HG02852 (cell line): ENCODE data around the gene PLCB1.

Experiments
- ATAC-seq: cut with Tn5 transposase; IDR thresholded peaks from one replicate; pipeline ENCODE4 v1.9.1; 2021; ENCODE audit warnings: mild to moderate bottlenecking, moderate library complexity; ENCODE audit not compliant: unreplicated experiment

The PLCB1 gene

DNA sequence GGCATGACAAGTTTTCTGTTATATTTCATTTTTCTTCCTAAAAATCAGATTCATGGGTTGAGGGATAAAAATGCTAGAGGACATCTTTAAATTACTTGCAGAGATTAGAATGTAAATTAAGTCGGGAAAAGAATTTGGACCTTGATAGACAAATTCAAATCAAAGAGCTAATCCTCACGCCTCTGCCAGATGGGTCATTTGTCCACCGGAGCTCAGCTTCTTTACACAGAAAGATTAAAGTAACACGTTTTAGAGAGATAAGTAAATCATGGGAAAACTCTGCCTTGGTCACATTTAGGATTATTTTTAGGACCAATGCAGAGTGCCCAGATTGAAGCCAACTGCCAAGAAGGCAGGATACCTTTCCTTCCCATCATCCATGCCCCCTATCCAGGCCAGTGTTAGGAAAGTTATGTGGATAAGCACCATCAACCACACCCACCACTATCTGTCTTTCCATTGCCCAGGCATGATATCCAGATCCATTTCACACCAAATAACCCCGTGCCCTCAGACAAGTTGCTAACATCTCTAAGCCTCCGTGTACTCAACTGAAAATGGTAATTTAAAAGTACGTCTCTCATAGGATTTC, 539.4 kb downstream of the PLCB1 start:
- no peak for ATAC-seq

DNA sequence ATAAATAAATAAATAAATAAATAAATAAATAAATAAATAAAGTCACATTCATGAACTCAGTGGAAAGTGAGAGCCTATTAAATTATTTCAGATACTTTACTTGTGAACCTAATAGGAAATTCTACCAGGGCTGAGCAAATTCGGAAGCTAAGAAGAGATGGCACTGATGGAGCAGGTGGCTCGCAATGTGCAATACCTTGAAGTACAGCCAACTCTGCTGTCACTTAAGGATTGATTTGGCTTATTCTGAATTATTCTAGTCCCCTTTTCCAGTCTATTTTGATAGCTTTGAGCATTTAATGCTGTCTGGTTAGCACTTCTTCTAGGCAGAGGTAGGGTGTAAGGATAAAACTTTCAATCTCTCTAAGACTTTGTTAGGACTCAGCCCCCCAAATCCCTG, 541.0 kb downstream of the PLCB1 start:
- no peak for ATAC-seq

- ATAC-seq, result no peak
Measured at GRCh38 chr20:8675896-8676295, 543.8 kb downstream of the PLCB1 start.

DNA sequence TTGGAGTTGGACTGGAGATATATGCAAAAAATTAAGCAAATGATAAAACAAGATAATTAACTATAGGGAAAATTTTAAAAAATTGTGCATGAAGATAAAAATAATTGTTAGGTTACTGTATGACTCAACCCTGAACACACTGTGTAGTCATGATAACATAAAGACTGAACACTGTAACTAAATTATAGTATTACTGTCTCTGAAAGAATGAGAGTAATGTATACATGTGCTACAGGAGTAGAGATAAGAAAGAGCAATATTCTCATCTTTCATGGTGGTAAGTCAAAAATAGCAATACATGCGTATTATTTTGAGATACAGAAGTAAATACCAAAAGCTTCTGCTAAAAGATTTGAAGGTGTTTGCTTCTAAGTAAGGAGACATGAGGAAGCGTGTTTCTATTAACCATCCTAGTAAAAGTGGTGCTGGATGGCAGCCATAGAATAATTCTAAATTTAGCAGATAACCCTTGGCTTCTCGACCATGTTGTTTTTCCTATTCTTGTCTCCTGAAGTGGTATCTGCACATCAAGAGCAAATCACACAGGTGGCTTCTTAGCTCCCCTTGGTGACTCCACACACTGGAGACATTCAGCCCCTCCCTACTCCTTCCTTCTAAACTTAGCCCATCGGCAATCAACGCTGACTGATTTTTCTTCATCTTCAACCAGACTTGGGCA, 546.2 kb downstream of the PLCB1 start:
- ATAC-seq, result no peak

DNA sequence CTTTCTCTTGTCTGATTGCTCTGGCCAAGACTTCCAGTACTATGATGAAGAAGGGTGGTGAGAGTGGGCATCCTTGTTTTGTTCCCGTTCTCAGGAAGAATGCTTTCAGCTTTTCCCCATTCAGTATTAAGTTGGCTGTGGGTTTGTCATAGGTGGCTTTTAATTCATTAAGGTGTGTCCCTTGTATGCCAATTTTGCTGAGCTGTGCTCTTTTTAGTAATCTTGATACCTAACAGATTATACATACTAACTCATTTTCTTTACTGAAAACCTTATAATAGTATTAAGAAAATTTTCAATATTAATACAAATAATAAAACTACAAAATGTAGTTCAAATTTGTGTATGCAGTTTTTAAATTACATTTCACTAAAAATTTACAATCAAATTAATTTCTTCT, 557.3 kb downstream of the PLCB1 start:
- no peak for ATAC-seq

DNA sequence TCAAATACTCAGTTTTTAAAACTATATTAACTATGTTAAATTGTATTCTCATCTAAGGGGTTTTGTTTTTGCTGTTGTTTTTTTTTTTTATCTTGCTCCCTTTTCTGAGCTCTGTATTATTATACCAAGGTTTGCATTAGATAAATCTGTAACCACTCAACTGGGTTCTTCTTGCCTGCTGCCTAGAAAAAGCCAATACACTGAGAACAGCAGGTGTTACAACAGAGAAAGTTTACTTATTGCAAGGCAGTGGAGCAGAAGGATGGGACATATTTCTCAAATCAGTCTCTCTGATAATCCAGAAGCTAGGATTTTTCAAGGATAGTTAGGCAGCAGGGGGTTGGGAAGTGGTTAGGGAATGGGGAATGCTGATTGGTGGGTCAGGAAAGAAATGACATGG, 558.0 kb downstream of the PLCB1 start:
- no peak for ATAC-seq

DNA sequence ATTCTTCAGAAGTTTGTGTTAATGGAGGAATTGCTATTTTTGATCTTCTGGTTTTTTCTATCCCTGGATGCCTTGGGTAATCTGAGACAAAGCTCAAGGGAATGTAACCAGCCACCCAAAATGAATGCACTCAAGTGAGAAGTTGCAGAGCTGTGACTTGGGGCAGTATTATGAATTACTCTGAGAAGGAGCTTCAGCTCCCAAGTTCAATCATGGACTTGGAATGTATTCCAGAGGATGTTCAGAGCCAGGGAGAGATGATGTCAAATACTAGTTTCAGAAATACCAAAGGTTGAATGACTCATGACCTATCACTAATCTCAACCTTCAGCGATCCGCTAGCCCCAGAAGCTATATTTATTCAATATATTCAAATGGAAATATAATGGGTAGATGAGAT, 561.6 kb downstream of the PLCB1 start:
- no peak for ATAC-seq

DNA sequence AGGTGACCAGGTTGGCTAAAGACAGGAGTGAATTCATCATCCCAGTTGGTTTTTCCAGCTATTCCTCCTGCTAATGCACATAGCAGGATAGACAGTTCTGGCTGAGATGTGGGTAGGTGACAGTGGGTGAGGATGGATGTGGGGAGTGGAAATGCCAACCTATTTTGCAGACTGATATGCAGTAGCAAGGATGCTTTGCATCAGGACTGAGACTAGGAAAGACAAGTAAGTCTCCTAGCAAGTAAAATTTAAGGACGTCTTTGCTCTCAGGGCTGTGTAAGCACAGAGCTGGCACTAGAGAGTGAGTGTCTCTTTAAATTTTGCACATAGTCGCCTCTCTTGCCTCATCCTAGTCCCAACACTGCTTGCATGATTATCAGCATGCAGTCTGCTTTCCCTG, 568.7 kb downstream of the PLCB1 start:
- no peak for ATAC-seq

DNA sequence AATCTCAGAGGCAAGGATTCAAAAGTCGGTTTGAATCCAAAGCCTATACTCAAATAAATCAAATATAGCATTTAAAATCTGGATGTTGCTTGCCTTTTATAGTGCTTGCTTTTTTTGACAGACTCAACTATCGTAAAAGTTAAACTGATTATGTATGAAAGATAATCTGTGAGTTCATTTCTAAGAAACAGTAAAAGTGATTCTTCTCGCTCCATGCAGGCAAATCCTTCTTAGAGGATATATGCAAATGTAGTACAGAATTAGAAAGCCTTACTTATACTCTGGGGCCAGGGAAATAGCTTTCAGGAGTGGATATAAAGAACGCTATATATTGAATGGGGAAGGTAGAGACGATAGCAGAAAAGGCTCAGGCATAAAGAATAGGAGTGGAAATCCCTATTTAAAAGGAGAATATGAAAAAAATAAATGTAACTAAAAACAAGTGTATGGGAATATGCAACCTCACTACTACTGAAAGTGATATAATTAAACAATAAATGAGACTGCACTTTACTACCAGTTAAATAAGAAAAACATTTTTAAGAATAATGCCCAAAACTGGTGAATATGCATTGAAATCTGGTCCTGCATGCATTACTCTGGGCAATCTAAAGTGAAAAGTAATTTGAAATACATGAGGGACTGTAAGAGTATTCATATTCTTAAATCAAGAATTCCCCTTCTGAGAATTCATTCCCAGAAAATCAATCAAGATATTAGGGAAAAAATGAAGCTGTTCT, 575.1 kb downstream of the PLCB1 start:
- no peak for ATAC-seq

DNA sequence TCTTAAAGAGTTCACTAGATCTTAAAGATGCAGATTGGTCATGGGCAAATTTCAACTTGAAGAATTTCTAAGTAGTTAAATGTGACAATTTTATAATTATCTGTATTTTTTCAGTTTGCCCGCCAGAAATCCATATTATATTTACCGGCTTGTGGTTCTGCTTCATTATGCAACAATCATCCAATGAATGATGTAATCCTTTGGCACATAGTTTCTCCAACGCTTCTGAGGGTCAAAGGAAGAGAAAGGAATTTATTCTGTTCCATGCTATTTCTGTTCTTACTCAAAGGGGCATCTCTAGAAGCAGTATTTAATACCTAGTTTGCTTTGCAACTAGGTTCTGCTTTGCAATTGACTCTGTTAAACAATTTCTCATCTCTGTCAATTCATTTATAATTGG, 577.6 kb downstream of the PLCB1 start:
- no peak for ATAC-seq

- no peak for ATAC-seq
Measured at GRCh38 chr20:8711501-8711900, 579.4 kb downstream of the PLCB1 start.

DNA sequence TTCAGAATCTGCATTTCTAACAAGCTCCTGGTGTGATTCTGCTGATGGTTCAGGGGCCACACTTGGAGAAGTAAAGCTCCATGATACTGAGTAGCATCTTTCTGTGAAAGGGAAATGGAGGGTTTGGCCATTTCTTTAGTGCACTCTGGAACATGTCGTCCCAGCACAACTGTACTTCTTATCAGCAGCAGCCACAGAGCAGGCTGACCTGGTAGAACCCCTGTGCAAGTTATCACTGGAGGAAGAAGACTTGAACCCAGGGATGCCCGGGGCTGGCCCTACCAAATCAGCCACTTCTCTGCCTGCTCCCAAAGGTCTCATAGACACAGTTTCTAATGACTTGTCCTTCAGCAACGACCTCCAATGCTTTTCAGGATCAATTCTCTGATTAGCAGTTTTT, 582.1 kb downstream of the PLCB1 start:
- ATAC-seq, result no peak

DNA sequence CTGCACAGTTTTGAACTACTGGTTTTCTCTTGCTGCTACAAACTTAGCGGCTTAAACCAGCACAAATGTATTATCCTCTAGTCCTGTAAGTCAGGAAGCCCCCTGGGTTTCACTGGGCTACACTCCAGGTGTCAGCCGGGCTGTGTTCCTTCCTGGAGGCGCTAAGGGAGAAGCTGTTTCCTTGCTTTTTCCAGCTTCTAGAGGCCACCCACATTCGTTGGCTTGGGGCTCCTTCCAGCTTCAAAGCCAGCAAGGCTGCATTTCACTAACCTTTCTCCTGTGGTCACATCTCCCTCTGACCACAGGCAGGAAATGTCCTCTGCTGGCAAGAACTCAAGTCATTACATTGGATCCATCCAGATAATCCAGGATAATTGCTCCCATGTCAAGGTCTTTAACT, 586.2 kb downstream of the PLCB1 start:
- ATAC-seq, result no peak

DNA sequence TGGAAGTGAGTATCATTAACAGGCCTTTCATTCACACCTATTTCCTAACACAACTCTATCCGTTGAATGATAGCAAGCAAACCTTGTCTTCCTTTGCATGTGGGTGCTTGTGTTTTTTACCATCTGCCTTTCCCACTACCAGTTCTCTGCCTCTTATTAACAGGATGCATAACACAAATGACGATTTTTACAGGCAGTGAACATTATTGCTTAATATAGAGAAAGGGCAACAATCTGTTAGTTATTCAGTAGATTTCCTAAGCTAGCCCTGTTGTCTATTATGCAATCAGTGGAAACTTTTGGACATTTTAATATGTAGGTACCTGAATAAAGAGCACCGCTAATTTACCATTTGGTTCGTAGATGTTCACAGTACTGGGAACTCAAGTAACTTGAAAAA, 588.0 kb downstream of the PLCB1 start:
- no peak for ATAC-seq

DNA sequence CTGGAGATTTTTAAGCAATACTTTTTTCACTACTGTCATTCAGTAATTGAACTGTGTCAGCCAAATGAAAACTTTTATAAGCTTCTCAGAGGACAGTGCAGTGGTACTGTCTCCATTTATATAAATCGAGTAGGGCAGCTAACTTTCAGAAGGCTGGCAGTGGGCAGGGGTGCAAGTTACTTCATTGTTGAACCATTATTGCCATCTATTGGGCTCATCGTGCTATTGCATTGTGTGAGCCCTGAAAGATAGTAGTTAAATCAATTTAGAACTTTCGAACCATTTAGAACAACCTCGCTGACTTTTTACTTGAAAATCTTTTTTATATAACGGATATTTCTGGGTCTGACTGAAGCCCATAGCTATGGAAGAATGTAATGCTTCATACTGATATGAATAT, 589.0 kb downstream of the PLCB1 start:
- peak; percentile 52 for ATAC-seq

GRCh38 chr20:8722277-8722928, 590.3 kb downstream of the PLCB1 start:
- no peak for ATAC-seq

- no peak for ATAC-seq
Measured at GRCh38 chr20:8723296-8723695, 591.2 kb downstream of the PLCB1 start.

DNA sequence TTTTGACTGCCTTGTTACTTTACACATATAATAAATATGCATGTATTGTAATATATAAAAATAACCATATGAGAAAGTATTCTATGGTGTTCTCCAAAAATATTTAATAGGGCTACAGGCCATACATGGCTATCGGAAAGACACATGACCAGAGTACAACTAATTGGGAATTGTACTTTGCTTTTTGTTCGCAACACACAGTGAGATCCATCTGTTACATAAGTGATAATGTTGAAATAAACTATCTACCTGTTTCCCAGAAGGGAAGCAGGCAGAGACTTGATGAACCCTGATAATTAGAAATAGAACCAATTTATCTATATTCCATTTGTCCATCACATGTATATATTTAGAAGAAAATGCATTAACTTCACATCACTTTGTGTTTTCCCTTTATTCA, 592.8 kb downstream of the PLCB1 start:
- no peak for ATAC-seq

- ATAC-seq, result no peak
Measured at GRCh38 chr20:8726460-8726859, 594.4 kb downstream of the PLCB1 start.

DNA sequence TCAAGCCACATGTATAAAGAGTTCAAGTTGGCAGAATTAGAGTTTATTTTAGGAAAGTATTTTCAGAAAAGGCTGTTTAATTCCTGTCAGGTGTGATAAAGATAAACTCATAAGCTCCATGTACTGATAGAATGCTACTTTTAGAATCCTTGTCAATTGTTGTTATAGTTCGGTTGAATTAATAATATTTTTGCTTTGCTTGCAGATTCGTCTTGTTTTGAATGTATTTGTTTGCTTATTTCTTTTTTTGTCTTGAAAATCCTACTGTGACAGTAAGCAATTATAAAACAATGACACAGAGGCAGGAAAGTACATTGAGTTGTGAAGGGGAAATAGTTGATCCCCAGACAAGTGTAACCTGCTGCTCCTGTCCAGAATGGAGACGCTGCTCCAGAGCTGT, 602.9 kb downstream of the PLCB1 start:
- no peak for ATAC-seq

DNA sequence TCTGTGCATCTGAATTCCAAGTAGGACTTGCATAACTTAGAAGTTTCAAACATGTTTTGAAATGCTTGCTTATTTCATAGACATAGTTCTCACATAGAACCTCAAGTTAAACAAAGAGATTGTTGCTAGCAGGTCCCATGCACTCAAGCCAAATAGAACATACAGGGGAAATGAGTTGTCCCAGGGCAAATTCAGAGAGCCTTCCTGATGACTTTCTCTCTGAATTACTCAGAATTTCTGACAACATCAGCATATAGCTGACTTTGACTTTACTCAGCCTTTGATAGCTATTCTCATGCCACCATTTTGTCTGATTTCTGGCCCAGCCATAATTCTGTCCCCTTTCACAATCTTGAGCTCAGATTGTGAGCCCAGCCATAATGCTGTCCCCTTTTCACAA, 603.6 kb downstream of the PLCB1 start:
- no peak for ATAC-seq

DNA sequence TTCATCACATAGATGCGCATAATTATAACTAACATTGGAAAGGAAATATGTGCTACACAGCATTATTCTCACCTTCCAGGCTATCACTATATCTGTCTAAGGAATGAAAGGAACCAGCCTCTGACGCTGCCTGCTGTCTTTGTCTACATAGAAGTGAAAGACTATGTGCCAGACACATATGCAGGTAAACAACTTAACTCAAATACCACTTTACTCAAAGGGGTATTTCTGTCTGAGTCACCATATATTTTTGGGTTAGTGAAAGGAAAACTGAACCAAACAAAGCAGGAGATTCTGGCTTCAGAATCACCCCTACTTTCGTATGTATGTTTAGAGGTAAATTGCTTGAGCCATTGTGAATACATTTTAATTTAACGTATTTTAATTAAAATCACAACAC, 608.2 kb downstream of the PLCB1 start:
- peak; percentile 86 for ATAC-seq
